ENCODE data around the gene TPPP3.

GRCh38 chr16:67405336-67405735, 12.0 kb upstream of the TPPP3 start:
- TF ChIP-seq POLR2A (IDR thresholded peaks at IDR 0.05) (no peak), CTCF (IDR thresholded peaks at IDR 0.05) (no peak)

Data from lower leg skin (tissue), 3 donors.